Mesendoderm (in vitro differentiated cells): Measurements from ENCODE around the gene EPB42.
"Not testable (repeated sequence)": the region's sequence is repeated elsewhere in the genome, so short reads cannot be mapped to it uniquely, and the experiment has no call there.

Source experiments
- DNase-seq: peaks from one replicate; pipeline ENCODE4 v3.0.0; 2013
- H2AK5ac ChIP-seq: 2 replicates; pipeline ENCODE4 v1.6.1; 2013; ENCODE audit warnings: low read length, inconsistent platforms
- H2BK120ac ChIP-seq: 2 replicates; pipeline ENCODE4 v1.6.1; 2013; ENCODE audit warnings: low read depth, mild to moderate bottlenecking, low read length, moderate library complexity, mixed read lengths
- H2BK15ac ChIP-seq: replicated peaks from 2 replicates; pipeline ENCODE4 v1.6.1; 2013; ENCODE audit warnings: low read depth, mild to moderate bottlenecking, moderate library complexity
- H2BK5ac ChIP-seq: 2 replicates; pipeline ENCODE4 v1.6.1; 2013; ENCODE audit warnings: low read length, inconsistent platforms
- H3K18ac ChIP-seq: 2 replicates; pipeline ENCODE4 v1.6.1; 2013; ENCODE audit warnings: mild to moderate bottlenecking, low read length, mixed read lengths
- H3K23ac ChIP-seq: one replicate; pipeline ENCODE4 v1.6.1; 2013; ENCODE audit warnings: low read length
- H3K27ac ChIP-seq: 2 replicates; pipeline ENCODE4 v1.5.1; 2013; ENCODE audit warnings: low read depth, mild to moderate bottlenecking, inconsistent platforms, low read length, moderate library complexity
- H3K27me3 ChIP-seq: 2 replicates; pipeline ENCODE4 v1.6.1; 2013; ENCODE audit warnings: low read length, control low read depth, mild to moderate bottlenecking, inconsistent platforms; ENCODE audit not compliant: insufficient read depth, poor library complexity
- H3K36me3 ChIP-seq: 2 replicates; pipeline ENCODE4 v1.6.1; 2013; ENCODE audit warnings: low read length, inconsistent platforms; ENCODE audit not compliant: control insufficient read depth, insufficient read depth
- H3K4ac ChIP-seq: one replicate; pipeline ENCODE4 v1.6.1; 2013; ENCODE audit warnings: low read depth, mild to moderate bottlenecking, low read length, moderate library complexity
- H3K4me1 ChIP-seq: 2 replicates; pipeline ENCODE4 v1.6.1; 2013; ENCODE audit warnings: low read depth, low read length, inconsistent platforms; ENCODE audit not compliant: control insufficient read depth
- H3K4me2 ChIP-seq: 2 replicates; pipeline ENCODE4 v1.6.1; 2013; ENCODE audit warnings: low read length
- H3K4me3 ChIP-seq: 2 replicates; pipeline ENCODE4 v1.5.1; 2013; ENCODE audit warnings: mild to moderate bottlenecking, low read length
- H3K56ac ChIP-seq: one replicate; pipeline ENCODE4 v1.6.1; 2013; ENCODE audit warnings: low read length
- H3K79me1 ChIP-seq: 2 replicates; pipeline ENCODE4 v1.6.1; 2013; ENCODE audit warnings: low read length, inconsistent platforms
- H3K79me2 ChIP-seq: 2 replicates; pipeline ENCODE4 v1.6.1; 2013; ENCODE audit warnings: mild to moderate bottlenecking, low read length; ENCODE audit not compliant: control insufficient read depth, insufficient read depth
- H3K9ac ChIP-seq: 2 replicates; pipeline ENCODE4 v1.6.1; 2013; ENCODE audit warnings: low read length, inconsistent platforms
- H4K5ac ChIP-seq: one replicate; pipeline ENCODE4 v1.6.1; 2013; ENCODE audit warnings: low read length
- H4K8ac ChIP-seq: one replicate; pipeline ENCODE4 v1.6.1; 2013; ENCODE audit warnings: low read depth, mild to moderate bottlenecking, control low read depth, low read length, moderate library complexity
- WGBS: extraction: QIAGEN DNeasy Blood & Tissue Kit; methylation state at CpG from one replicate; pipeline ENCODE4 v1.1.7; 2013; ENCODE audit warnings: low lambda C conversion rate, missing lambda C conversion rate; ENCODE audit not compliant: insufficient coverage; ENCODE audit errors: extremely low coverage; 5-methylcytosine and 5-hydroxymethylcytosine counted together

EPB42 gene

GRCh38 chr15:43204016-43204901, 16.6 kb downstream of the EPB42 start:
- H3K18ac ChIP-seq: no peak overlapping the region
- no peak overlapping the region for H3K27ac ChIP-seq
- no peaks in the 10 kb centered on the region for H3K4me1 ChIP-seq
- peak; percentile 76 for DNase-seq
- H2BK5ac ChIP-seq: no peak overlapping the region
- H3K79me2 ChIP-seq: no peaks in the 10 kb centered on the region
- no peak overlapping the region for H4K8ac ChIP-seq
- no peak overlapping the region for H3K23ac ChIP-seq
- no CpG with 5 or more reads among the region's 8 CpGs for WGBS
- no peak overlapping the region for H2BK120ac ChIP-seq
- H3K4me3 ChIP-seq: no peak overlapping the region
- no peak overlapping the region for H2BK15ac ChIP-seq
- no peaks in the 10 kb centered on the region for H3K36me3 ChIP-seq
- H3K4ac ChIP-seq: no peak overlapping the region
- H3K56ac ChIP-seq: no peak overlapping the region
- H3K27me3 ChIP-seq: no peaks in the 10 kb centered on the region
- no peaks in the 10 kb centered on the region for H3K79me1 ChIP-seq
- H4K5ac ChIP-seq: no peak overlapping the region
- no peak overlapping the region for H2AK5ac ChIP-seq
- H3K4me2 ChIP-seq: no peak overlapping the region
- H3K9ac ChIP-seq: no peak overlapping the region

- H3K4ac ChIP-seq: no peak overlapping the region
- no peak overlapping the region for H2BK120ac ChIP-seq
- no peak overlapping the region for H3K18ac ChIP-seq
- no peak overlapping the region for H4K8ac ChIP-seq
- no peak overlapping the region for H3K9ac ChIP-seq
- no peak overlapping the region for H4K5ac ChIP-seq
- no peaks in the 10 kb centered on the region for H3K79me2 ChIP-seq
- no peak overlapping the region for H3K4me3 ChIP-seq
- no peaks in the 10 kb centered on the region for H3K4me1 ChIP-seq
- DNase-seq: no peak
- H3K27me3 ChIP-seq: no peaks in the 10 kb centered on the region
- H3K36me3 ChIP-seq: no peaks in the 10 kb centered on the region
- no peak overlapping the region for H3K4me2 ChIP-seq
- no peak overlapping the region for H2AK5ac ChIP-seq
- no peak overlapping the region for H2BK5ac ChIP-seq
- WGBS: no CpG with 5 or more reads among the region's 3 CpGs
- no peak overlapping the region for H3K56ac ChIP-seq
- no peaks in the 10 kb centered on the region for H3K79me1 ChIP-seq
- no peak overlapping the region for H2BK15ac ChIP-seq
- H3K23ac ChIP-seq: no peak overlapping the region
- H3K27ac ChIP-seq: no peak overlapping the region
These were observed 20.8 kb downstream of the EPB42 start for GRCh38 chr15:43199945-43200488.

GRCh38 chr15:43198992-43199391, 21.8 kb downstream of the EPB42 start:
- H3K79me1 ChIP-seq: no peaks in the 10 kb centered on the region
- no peak overlapping the region for H4K8ac ChIP-seq
- H3K4me1 ChIP-seq: no peaks in the 10 kb centered on the region
- no peak overlapping the region for H2BK120ac ChIP-seq
- H3K56ac ChIP-seq: no peak overlapping the region
- no peaks in the 10 kb centered on the region for H3K36me3 ChIP-seq
- H2BK15ac ChIP-seq: no peak overlapping the region
- no peak overlapping the region for H3K4me2 ChIP-seq
- H3K79me2 ChIP-seq: no peaks in the 10 kb centered on the region
- H3K9ac ChIP-seq: no peak overlapping the region
- H3K4ac ChIP-seq: no peak overlapping the region
- H3K18ac ChIP-seq: no peak overlapping the region
- no peak overlapping the region for H3K23ac ChIP-seq
- no peak overlapping the region for H3K27ac ChIP-seq
- no CpG with 5 or more reads among the region's 3 CpGs for WGBS
- no peak for DNase-seq
- H4K5ac ChIP-seq: no peak overlapping the region
- H2BK5ac ChIP-seq: no peak overlapping the region
- no peak overlapping the region for H2AK5ac ChIP-seq
- H3K27me3 ChIP-seq: no peaks in the 10 kb centered on the region
- no peak overlapping the region for H3K4me3 ChIP-seq

- H3K36me3 ChIP-seq, H2BK15ac ChIP-seq, H3K4ac ChIP-seq, H3K79me2 ChIP-seq, H4K8ac ChIP-seq, H3K4me3 ChIP-seq, H2BK120ac ChIP-seq, H3K9ac ChIP-seq, H3K23ac ChIP-seq, DNase-seq, H3K56ac ChIP-seq, H2AK5ac ChIP-seq, H3K4me1 ChIP-seq, H4K5ac ChIP-seq, H3K27me3 ChIP-seq, H3K4me2 ChIP-seq, H3K18ac ChIP-seq, H2BK5ac ChIP-seq, H3K27ac ChIP-seq, H3K79me1 ChIP-seq: not testable (repeated sequence)
- WGBS: no CpG with 5 or more reads among the region's 4 CpGs
These were observed 22.3 kb downstream of the EPB42 start for GRCh38 chr15:43198556-43198955.

- H4K5ac ChIP-seq, H3K27me3 ChIP-seq, H2BK15ac ChIP-seq, H3K9ac ChIP-seq, H2AK5ac ChIP-seq, H3K27ac ChIP-seq, H3K36me3 ChIP-seq, H2BK5ac ChIP-seq, H3K56ac ChIP-seq, H2BK120ac ChIP-seq, H3K4me3 ChIP-seq, H3K4ac ChIP-seq, H3K4me2 ChIP-seq, H3K4me1 ChIP-seq, DNase-seq, H3K79me2 ChIP-seq, H3K79me1 ChIP-seq, H3K18ac ChIP-seq, H4K8ac ChIP-seq, H3K23ac ChIP-seq: not testable (repeated sequence)
- WGBS: no CpG with 5 or more reads among the region's 3 CpGs
These were observed 23.0 kb downstream of the EPB42 start for GRCh38 chr15:43197773-43198172.
